Loucy (cell line): Measurements from ENCODE around the gene CPVL.

Experiments used
- H2AFZ ChIP-seq: fragments of 200-600 bp; sonication (generic); 2 replicates; pipeline ENCODE4 v1.6.0; 2016; ENCODE audit warnings: antibody characterized with exemption, mild to moderate bottlenecking, low read length, moderate library complexity
- H3F3A ChIP-seq: fragments of 200-600 bp; 2 replicates; pipeline ENCODE4 v1.6.0; 2016; ENCODE audit warnings: antibody characterized with exemption, low read depth, mild to moderate bottlenecking
- H3K27me3 ChIP-seq: fragments of 200-600 bp; sonication (generic); 2 replicates; pipeline ENCODE4 v1.6.1; 2014; ENCODE audit warnings: low read length, mild to moderate bottlenecking; ENCODE audit not compliant: insufficient read depth, poor library complexity, severe bottlenecking
- H3K36me3 ChIP-seq: fragments of 200-600 bp; sonication (generic); 2 replicates; pipeline ENCODE4 v1.6.1; 2016; ENCODE audit warnings: low read length; ENCODE audit not compliant: insufficient read depth
- H3K4me1 ChIP-seq: fragments of 200-600 bp; sonication (generic); 2 replicates; pipeline ENCODE4 v1.5.1; 2014; ENCODE audit warnings: low read length, mild to moderate bottlenecking; ENCODE audit not compliant: insufficient read depth, poor library complexity, severe bottlenecking
- H3K4me2 ChIP-seq: fragments of 200-600 bp; sonication (generic); 2 replicates; pipeline ENCODE4 v1.6.0; 2014; ENCODE audit warnings: antibody characterized with exemption, low read length, low read depth, mild to moderate bottlenecking; ENCODE audit not compliant: poor library complexity, severe bottlenecking
- H3K4me3 ChIP-seq: fragments of 200-600 bp; sonication (generic); 2 replicates; pipeline ENCODE4 v1.5.1; 2014; ENCODE audit warnings: low read length, mild to moderate bottlenecking, mixed read lengths; ENCODE audit not compliant: poor library complexity, severe bottlenecking
- H3K79me2 ChIP-seq: fragments of 200-600 bp; sonication (generic); 2 replicates; pipeline ENCODE4 v1.6.1; 2014; ENCODE audit warnings: low read length; ENCODE audit not compliant: insufficient read depth
- H3K9ac ChIP-seq: fragments of 200-600 bp; sonication (generic); 2 replicates; pipeline ENCODE4 v1.6.0; 2014; ENCODE audit warnings: mild to moderate bottlenecking, low read depth, low read length, moderate library complexity; ENCODE audit not compliant: poor library complexity, severe bottlenecking
- H3K9me2 ChIP-seq: fragments of 200-600 bp; sonication (generic); replicated peaks from 2 replicates; pipeline ENCODE4 v1.6.1; 2016; ENCODE audit warnings: low read depth, low read length, mixed read lengths
- H3K9me3 ChIP-seq: fragments of 200-600 bp; sonication (generic); 2 replicates; pipeline ENCODE4 v1.6.1; 2014; ENCODE audit warnings: mild to moderate bottlenecking, antibody characterized with exemption, low read length, low read depth; ENCODE audit not compliant: insufficient read depth
- H4K20me1 ChIP-seq: fragments of 200-600 bp; sonication (generic); 2 replicates; pipeline ENCODE4 v1.6.0; 2014; ENCODE audit warnings: antibody characterized with exemption, low read length, mild to moderate bottlenecking; ENCODE audit not compliant: insufficient read depth, poor library complexity, severe bottlenecking
- EZH2phosphoT487 ChIP-seq: fragments of 200-600 bp; IDR thresholded peaks from 2 replicates; pipeline ENCODE4 v1.6.1; 2018; ENCODE audit warnings: antibody characterized with exemption, mild to moderate bottlenecking, moderate library complexity, borderline replicate concordance
- TF ChIP-seq, protein P1 (sequence below): fragments of 200-600 bp; sonication (generic); conservative IDR thresholded peaks from 2 replicates; pipeline ENCODE4 v1.5.1; 2014; ENCODE audit warnings: mild to moderate bottlenecking, antibody characterized with exemption, low read length

CPVL gene

DNA sequence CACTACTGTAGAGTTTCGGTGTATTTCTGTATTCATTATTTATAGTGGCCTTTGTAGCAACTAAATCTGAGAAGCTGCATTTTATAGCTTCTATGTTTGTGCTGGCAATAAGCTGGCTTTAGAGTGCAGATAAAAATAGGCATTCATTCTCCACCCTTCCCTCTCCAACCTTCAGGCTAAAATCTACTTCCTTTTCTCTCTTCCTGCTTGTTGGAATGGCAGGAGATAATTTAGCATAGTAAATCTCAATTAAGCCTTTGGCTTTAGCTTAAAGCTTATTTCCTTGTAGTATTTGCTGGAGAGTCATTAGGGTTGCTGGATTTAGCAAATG lies 58.5 kb downstream of the CPVL start:
- Histone ChIP-seq H3K27me3 (no peaks in the 10 kb centered on the region), H3F3A (no peaks in the 10 kb centered on the region), H3K4me2 (no peak overlapping the region), H3K4me1 (peaks cover 23% of the 10 kb centered on the region), H3K9me3 (no peaks in the 10 kb centered on the region), H3K9me2 (no peaks in the 10 kb centered on the region), H2AFZ (no peak overlapping the region), H3K79me2 (no peaks in the 10 kb centered on the region), H3K4me3 (no peak overlapping the region), H3K9ac (no peak overlapping the region), H3K36me3 (no peaks in the 10 kb centered on the region), H4K20me1 (no peaks in the 10 kb centered on the region)
- TF ChIP-seq EZH2phosphoT487 = no peak
- TF ChIP-seq, protein P1, sequence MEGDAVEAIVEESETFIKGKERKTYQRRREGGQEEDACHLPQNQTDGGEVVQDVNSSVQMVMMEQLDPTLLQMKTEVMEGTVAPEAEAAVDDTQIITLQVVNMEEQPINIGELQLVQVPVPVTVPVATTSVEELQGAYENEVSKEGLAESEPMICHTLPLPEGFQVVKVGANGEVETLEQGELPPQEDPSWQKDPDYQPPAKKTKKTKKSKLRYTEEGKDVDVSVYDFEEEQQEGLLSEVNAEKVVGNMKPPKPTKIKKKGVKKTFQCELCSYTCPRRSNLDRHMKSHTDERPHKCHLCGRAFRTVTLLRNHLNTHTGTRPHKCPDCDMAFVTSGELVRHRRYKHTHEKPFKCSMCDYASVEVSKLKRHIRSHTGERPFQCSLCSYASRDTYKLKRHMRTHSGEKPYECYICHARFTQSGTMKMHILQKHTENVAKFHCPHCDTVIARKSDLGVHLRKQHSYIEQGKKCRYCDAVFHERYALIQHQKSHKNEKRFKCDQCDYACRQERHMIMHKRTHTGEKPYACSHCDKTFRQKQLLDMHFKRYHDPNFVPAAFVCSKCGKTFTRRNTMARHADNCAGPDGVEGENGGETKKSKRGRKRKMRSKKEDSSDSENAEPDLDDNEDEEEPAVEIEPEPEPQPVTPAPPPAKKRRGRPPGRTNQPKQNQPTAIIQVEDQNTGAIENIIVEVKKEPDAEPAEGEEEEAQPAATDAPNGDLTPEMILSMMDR = no peak

- no peaks in the 10 kb centered on the region for H4K20me1 ChIP-seq
- no peaks in the 10 kb centered on the region for H3K27me3 ChIP-seq
- no peaks in the 10 kb centered on the region for H3K9me3 ChIP-seq
- no peaks in the 10 kb centered on the region for H3K36me3 ChIP-seq
- no peak overlapping the region for H3K4me2 ChIP-seq
- H2AFZ ChIP-seq = no peak overlapping the region
- no peak overlapping the region for H3K9ac ChIP-seq
- no peaks in the 10 kb centered on the region for H3K9me2 ChIP-seq
- peaks cover 21% of the 10 kb centered on the region for H3K4me1 ChIP-seq
- H3K79me2 ChIP-seq = no peaks in the 10 kb centered on the region
- no peak for TF ChIP-seq EZH2phosphoT487
- TF ChIP-seq, protein P1 = no peak
- no peaks in the 10 kb centered on the region for H3F3A ChIP-seq
- H3K4me3 ChIP-seq = no peak overlapping the region
Observed at GRCh38 chr7:29086545-29086944, 59.8 kb downstream of the CPVL start.

DNA sequence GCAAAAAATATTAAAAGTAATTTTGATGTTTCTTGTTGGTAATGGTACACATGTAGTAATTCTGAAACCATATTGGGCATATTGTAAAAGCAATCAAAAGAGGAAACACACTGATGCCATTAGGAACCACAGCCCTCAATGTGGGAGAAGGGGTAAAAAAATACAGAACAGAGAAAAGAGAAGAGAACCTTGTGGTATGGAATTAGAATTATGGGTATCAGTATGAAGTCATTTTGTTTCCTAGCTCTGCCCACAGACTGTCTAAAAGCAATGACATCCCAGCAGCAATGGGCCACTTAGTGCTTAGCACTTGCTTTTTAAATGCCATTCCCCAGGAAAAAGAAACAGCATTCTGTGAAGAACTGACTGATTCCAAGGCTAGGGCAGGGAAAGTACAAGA lies 61.5 kb downstream of the CPVL start:
- Histone ChIP-seq H3K9me3 (no peaks in the 10 kb centered on the region), H4K20me1 (no peaks in the 10 kb centered on the region), H3K36me3 (no peaks in the 10 kb centered on the region), H3F3A (no peaks in the 10 kb centered on the region), H3K4me1 (peaks cover 6% of the 10 kb centered on the region), H3K9me2 (no peaks in the 10 kb centered on the region), H3K9ac (no peak overlapping the region), H3K27me3 (no peaks in the 10 kb centered on the region), H3K79me2 (no peaks in the 10 kb centered on the region), H3K4me2 (no peak overlapping the region), H3K4me3 (no peak overlapping the region), H2AFZ (no peak overlapping the region)
- TF ChIP-seq, protein P1 = no peak
- no peak for TF ChIP-seq EZH2phosphoT487
